Activated B cell treated with CpG ODN at 0.5 μM for 24 hours (primary cell): ENCODE results near the gene SEPTIN1. TPM values are rescaled to one million over a fixed set of nuclear protein-coding genes. Genes with fewer than 3 reads are reported as not detected.

Source experiments
- ATAC-seq: fragments of 200-7000 bp; cut with Tn5 transposase; one replicate; pipeline ENCODE4 v1.10.0; 2021; ENCODE audit warnings: low read depth, mild to moderate bottlenecking, moderate library complexity
- CTCF ChIA-PET: fragments of 350-600 bp; sonication (Branson Sonifier 250); formaldehyde crosslinking; loops from one replicate; lab custom pipeline; 2021; ENCODE audit warnings: antibody characterized with exemption; lab: Charles Lee
- POLR2A ChIA-PET: fragments of 350-600 bp; sonication (Branson Sonifier 250); formaldehyde crosslinking; loops from one replicate; lab custom pipeline; 2021; ENCODE audit warnings: antibody characterized with exemption; lab: Charles Lee
- DNase-seq: peaks from one replicate; pipeline ENCODE4 v3.0.0; 2022
- H3K27ac Mint-ChIP-seq: one replicate; pipeline ENCODE4 v1.8.0; 2020; ENCODE audit warnings: mixed read lengths
- H3K27me3 Mint-ChIP-seq: one replicate; pipeline ENCODE4 v1.8.0; 2021; ENCODE audit warnings: mixed read lengths
- H3K36me3 Mint-ChIP-seq: one replicate; pipeline ENCODE4 v1.8.0; 2021; ENCODE audit warnings: low read depth, mixed read lengths
- H3K4me1 Mint-ChIP-seq: one replicate; pipeline ENCODE4 v1.8.0; 2021; ENCODE audit warnings: mixed read lengths
- H3K4me3 Mint-ChIP-seq: one replicate; pipeline ENCODE4 v1.8.0; 2020; ENCODE audit warnings: mild to moderate bottlenecking, mixed read lengths
- H3K9me3 Mint-ChIP-seq: one replicate; pipeline ENCODE4 v1.8.0; 2020; ENCODE audit warnings: mixed read lengths
- CTCF ChIP-seq: fragments of 200-600 bp; IDR thresholded peaks from one replicate; pipeline ENCODE4 v1.8.0; 2022; ENCODE audit warnings: antibody characterized with exemption, mild to moderate bottlenecking
- intact Hi-C: fragments of 100-400 bp; cut with micrococcal nuclease; formaldehyde crosslinking; loops from one replicate; pipeline ENCODE4 v1.15.1; 2024
- total RNA-seq: library from RNA; stranded (reverse); gene quantifications from 2 replicates; pipeline ENCODE4 v1.2.3, GENCODE V29; 2022

Gene SEPTIN1
- total RNA-seq, 1 donor from 2014 or later, result 192 TPM

GRCh38 chr16:30358990-30359870, 23.1 kb downstream of the SEPTIN1 start:
- Mint-ChIP-seq H3K27ac (no peak overlapping the region), H3K27me3 (no peaks in the 10 kb centered on the region), H3K9me3 (no peaks in the 10 kb centered on the region), H3K36me3 (peaks cover 68% of the 10 kb centered on the region), H3K4me3 (no peak overlapping the region), H3K4me1 (peaks cover 24% of the 10 kb centered on the region)
- CTCF ChIA-PET, result no interaction called here
- intact Hi-C loops, result no loop called here
- no peak for DNase-seq
- POLR2A ChIA-PET, result interaction anchor here (0.6 kb wide), 1 partner anchor 824 kb away, joined by 3 read pairs; no protein-coding TSS in a partner anchor
- ATAC-seq, result no peak
- no peak for TF ChIP-seq CTCF

DNA sequence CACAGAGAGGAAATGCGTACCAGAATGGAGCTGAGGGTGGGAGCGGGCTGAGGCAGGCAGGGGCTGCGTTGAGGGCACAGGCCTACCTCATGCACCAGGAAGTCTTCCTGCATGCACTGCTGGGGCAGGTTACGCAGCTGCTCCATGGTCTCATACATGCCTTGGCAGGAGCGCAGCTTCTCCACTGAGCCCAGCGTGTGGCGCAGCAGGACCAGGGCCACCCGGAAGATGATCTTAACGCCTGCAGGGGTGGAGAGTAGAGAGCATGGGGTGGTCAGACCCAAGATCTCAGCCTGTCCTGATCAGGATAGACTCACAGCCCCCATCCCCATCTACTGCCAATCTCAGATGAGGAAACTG, 23.8 kb downstream of the SEPTIN1 start:
- H3K36me3 Mint-ChIP-seq, result peaks cover 69% of the 10 kb centered on the region
- TF ChIP-seq CTCF, result no peak
- H3K4me3 Mint-ChIP-seq, result no peak overlapping the region
- H3K27ac Mint-ChIP-seq, result no peak overlapping the region
- ChIA-PET CTCF (no interaction called here), POLR2A (no interaction called here)
- no peaks in the 10 kb centered on the region for H3K9me3 Mint-ChIP-seq
- no peak for ATAC-seq
- H3K27me3 Mint-ChIP-seq, result no peaks in the 10 kb centered on the region
- H3K4me1 Mint-ChIP-seq, result peaks cover 31% of the 10 kb centered on the region
- intact Hi-C loops, result no loop called here
- no peak for DNase-seq

DNA sequence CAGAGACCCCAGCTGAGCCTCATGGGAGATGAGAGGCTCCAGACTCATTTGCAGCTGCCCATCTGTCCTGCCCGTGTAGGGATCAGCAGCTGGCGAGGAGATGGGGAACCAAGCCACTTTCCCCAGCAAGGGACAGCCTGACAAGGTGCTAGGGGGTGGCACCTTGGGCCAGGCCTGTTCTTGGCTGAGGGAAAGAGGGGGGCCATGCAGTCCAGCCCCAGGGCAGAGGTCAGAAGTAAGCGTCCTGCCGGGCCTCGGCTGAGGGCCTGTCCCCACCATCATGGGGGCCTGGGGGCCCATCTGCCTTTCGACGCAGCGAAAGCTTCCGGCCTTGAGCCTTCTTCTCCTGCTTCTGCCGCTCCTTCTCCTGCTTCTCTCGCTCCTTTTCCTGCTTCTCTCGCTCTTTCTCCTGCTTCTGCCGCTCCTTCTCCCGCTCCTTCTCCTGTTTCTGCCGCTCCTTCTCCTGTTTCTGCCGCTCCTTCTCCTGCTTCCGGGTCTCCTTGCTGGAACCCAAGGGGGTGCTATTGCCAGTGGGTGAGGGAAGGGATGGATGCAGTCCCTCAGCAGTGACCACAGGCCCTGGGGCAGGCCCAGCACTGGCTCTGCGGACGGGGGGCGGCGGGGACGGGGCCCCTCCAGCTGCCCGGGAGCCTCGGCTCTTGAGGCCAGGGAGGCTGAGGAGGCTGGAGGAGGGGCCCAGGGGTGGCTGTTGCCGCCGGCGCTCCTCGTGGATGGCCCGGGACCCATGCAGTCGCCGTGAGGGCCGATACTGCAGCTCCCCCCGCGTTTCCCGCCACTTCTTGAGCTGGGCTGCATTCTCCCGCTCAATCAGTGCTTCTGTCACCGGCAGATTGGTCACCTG, 24.4 kb downstream of the SEPTIN1 start:
- intact Hi-C loops, result no loop called here
- peaks cover 34% of the 10 kb centered on the region for H3K4me1 Mint-ChIP-seq
- no peaks in the 10 kb centered on the region for H3K9me3 Mint-ChIP-seq
- H3K4me3 Mint-ChIP-seq, result no peak overlapping the region
- ATAC-seq (no peak), DNase-seq (no peak)
- TF ChIP-seq CTCF, result no peak
- POLR2A ChIA-PET, result interaction anchor here (4.5 kb wide), 1 partner anchor 12 kb away, joined by 36 read pairs; the partner anchor contains the start of gene TBC1D10B
- peaks cover 68% of the 10 kb centered on the region for H3K36me3 Mint-ChIP-seq
- H3K27me3 Mint-ChIP-seq, result no peaks in the 10 kb centered on the region
- no peak overlapping the region for H3K27ac Mint-ChIP-seq
- CTCF ChIA-PET, result no interaction called here

DNA sequence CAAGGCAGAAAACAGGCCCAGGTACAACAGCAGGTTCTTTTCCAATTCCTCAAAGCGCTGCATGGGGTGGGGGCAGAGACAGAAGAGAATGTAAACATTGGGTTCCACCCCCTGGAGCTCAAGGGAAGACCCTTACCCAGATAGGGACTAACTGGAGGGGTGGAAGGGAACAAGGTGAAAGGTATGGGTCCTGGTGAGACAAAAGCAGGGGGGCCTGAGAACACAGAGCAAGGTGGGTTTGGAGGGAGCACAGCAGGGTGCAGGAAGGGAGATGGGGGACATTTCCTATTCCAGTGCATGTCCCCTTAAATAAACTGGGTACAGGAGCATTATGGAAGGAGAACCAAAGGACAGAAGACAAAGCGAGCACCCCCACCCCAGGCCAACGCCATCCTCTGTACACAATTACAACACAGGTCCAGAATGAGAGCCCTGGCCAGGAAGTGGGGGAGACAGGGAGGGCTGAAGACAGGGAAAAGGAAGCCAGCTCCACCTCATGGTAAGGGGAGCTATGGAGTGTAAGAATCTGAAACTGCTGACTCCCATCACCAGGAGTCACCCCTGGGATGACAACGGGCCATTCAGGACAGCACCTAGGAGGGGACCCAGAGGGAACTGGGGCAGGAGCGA, 25.2 kb downstream of the SEPTIN1 start:
- Mint-ChIP-seq H3K27ac (peak overlapping the region; percentile 13), H3K27me3 (no peaks in the 10 kb centered on the region), H3K4me1 (peaks cover 35% of the 10 kb centered on the region), H3K9me3 (no peaks in the 10 kb centered on the region), H3K36me3 (peaks cover 69% of the 10 kb centered on the region), H3K4me3 (no peak overlapping the region)
- no peak for DNase-seq
- ChIA-PET CTCF (interaction anchor here (1.2 kb wide), 1 partner anchor 52 kb away, joined by 4 read pairs; no protein-coding TSS in a partner anchor), POLR2A (interaction anchor here (0.5 to 4.5 kb wide), 5 partner anchors 9 to 580 kb away, joined by 3 to 36 read pairs (median 6); partner anchors contain the start of genes TBC1D10B and ZNF48)
- intact Hi-C loops, result no loop called here
- no peak for ATAC-seq
- no peak for TF ChIP-seq CTCF
